Effector memory CD8-positive, alpha-beta T cell (primary cell): ENCODE measurements around the gene ABR.

Experiments used
- ATAC-seq: fragments of 150-1000 bp; cut with Tn5 transposase; replicated peaks from 2 replicates; pipeline ENCODE4 v1.10.0; 2021; ENCODE audit warnings: mild to moderate bottlenecking, moderate library complexity
- DNase-seq, 3 experiments: peaks; one replicate each; pipeline ENCODE4 v3.0.0; 2021
- H3K27ac Mint-ChIP-seq, 2 donors: one replicate each; pipeline ENCODE4 v1.8.0; 2022; ENCODE audit warnings: mild to moderate bottlenecking in 2 of 2, mixed read lengths in 2 of 2, moderate library complexity in 2 of 2
- H3K27me3 Mint-ChIP-seq, 2 donors: one replicate each; pipeline ENCODE4 v1.8.0; 2022; ENCODE audit warnings: mixed read lengths in 2 of 2
- H3K36me3 Mint-ChIP-seq: one replicate; pipeline ENCODE4 v1.8.0; 2022; ENCODE audit warnings: mild to moderate bottlenecking, moderate library complexity, mixed read lengths; ENCODE audit not compliant: insufficient read depth
- H3K4me1 Mint-ChIP-seq, 2 donors: one replicate each; pipeline ENCODE4 v1.8.0; 2022; ENCODE audit warnings: low read depth in 2 of 2, mixed read lengths in 2 of 2
- H3K4me3 Mint-ChIP-seq, 2 donors: one replicate each; pipeline ENCODE4 v1.8.0; 2022; ENCODE audit warnings: mild to moderate bottlenecking in 2 of 2, mixed read lengths in 2 of 2, moderate library complexity in 2 of 2
- H3K9me3 Mint-ChIP-seq, 2 donors: one replicate each; pipeline ENCODE4 v1.8.0; 2022; ENCODE audit warnings: mixed read lengths in 2 of 2

Gene ABR

GRCh38 chr17:1095090-1095852 is 84.5 kb downstream of the ABR start:
- H3K27me3 Mint-ChIP-seq, result no peaks in the 10 kb centered on the region
- H3K27ac Mint-ChIP-seq, result peak overlapping the region in 1 of 2 donors; percentile 87
- peaks cover 18 to 29% of the 10 kb centered on the region in 2 donors for H3K4me1 Mint-ChIP-seq
- no peak for DNase-seq
- H3K4me3 Mint-ChIP-seq, result no peak overlapping the region
- peaks cover 30% of the 10 kb centered on the region for H3K36me3 Mint-ChIP-seq
- no peaks in the 10 kb centered on the region for H3K9me3 Mint-ChIP-seq
- ATAC-seq, result no peak

- Mint-ChIP-seq H3K36me3 (peaks cover 23% of the 10 kb centered on the region), H3K4me3 (no peak overlapping the region), H3K27me3 (no peaks in the 10 kb centered on the region), H3K9me3 (no peaks in the 10 kb centered on the region), H3K4me1 (peaks cover 18 to 29% of the 10 kb centered on the region in 2 donors), H3K27ac (no peak overlapping the region)
- no peak for ATAC-seq
- no peak for DNase-seq
These were observed 85.2 kb downstream of the ABR start for GRCh38 chr17:1094591-1094990.

- no peaks in the 10 kb centered on the region for H3K27me3 Mint-ChIP-seq
- no peaks in the 10 kb centered on the region for H3K9me3 Mint-ChIP-seq
- no peak overlapping the region for H3K4me3 Mint-ChIP-seq
- ATAC-seq (no peak), DNase-seq (no peak)
- peaks cover 12% of the 10 kb centered on the region for H3K36me3 Mint-ChIP-seq
- peak overlapping the region in 1 of 2 donors; percentile 62 for H3K27ac Mint-ChIP-seq
- H3K4me1 Mint-ChIP-seq, result peaks cover 10 to 17% of the 10 kb centered on the region in 2 donors
These were observed 87.9 kb downstream of the ABR start for GRCh38 chr17:1091900-1092299.

- ATAC-seq (no peak), DNase-seq (no peak)
- Mint-ChIP-seq H3K36me3 (peaks cover 16% of the 10 kb centered on the region), H3K9me3 (no peaks in the 10 kb centered on the region), H3K27me3 (no peaks in the 10 kb centered on the region), H3K4me1 (peaks cover 9 to 14% of the 10 kb centered on the region in 2 donors), H3K4me3 (no peak overlapping the region), H3K27ac (peak overlapping the region in 1 of 2 donors; percentile 62)
These were observed 88.6 kb downstream of the ABR start for GRCh38 chr17:1091190-1091534.

GRCh38 chr17:1090465-1091189 is 89.2 kb downstream of the ABR start:
- Mint-ChIP-seq H3K4me1 (peaks cover 7 to 8% of the 10 kb centered on the region in 2 donors), H3K36me3 (peaks cover 16% of the 10 kb centered on the region), H3K9me3 (no peaks in the 10 kb centered on the region), H3K4me3 (no peak overlapping the region), H3K27ac (no peak overlapping the region), H3K27me3 (no peaks in the 10 kb centered on the region)
- no peak for ATAC-seq
- no peak for DNase-seq

GRCh38 chr17:1089915-1090314 is 89.9 kb downstream of the ABR start:
- Mint-ChIP-seq H3K27me3 (no peaks in the 10 kb centered on the region), H3K27ac (no peak overlapping the region), H3K4me1 (peaks cover 7 to 8% of the 10 kb centered on the region in 2 donors), H3K4me3 (no peak overlapping the region), H3K9me3 (no peaks in the 10 kb centered on the region), H3K36me3 (peaks cover 20% of the 10 kb centered on the region)
- ATAC-seq (no peak), DNase-seq (no peak)

GRCh38 chr17:1087381-1088241 is 92.2 kb downstream of the ABR start:
- Mint-ChIP-seq H3K36me3 (peaks cover 22% of the 10 kb centered on the region), H3K4me3 (no peak overlapping the region), H3K4me1 (peaks cover 0 to 4% of the 10 kb centered on the region in 2 donors), H3K27me3 (no peaks in the 10 kb centered on the region), H3K9me3 (no peaks in the 10 kb centered on the region), H3K27ac (no peak overlapping the region)
- ATAC-seq (no peak), DNase-seq (no peak)

- H3K4me3 Mint-ChIP-seq, result no peak overlapping the region
- peaks cover 29% of the 10 kb centered on the region for H3K36me3 Mint-ChIP-seq
- ATAC-seq, result no peak
- DNase-seq, result no peak
- H3K4me1 Mint-ChIP-seq, result peaks cover 0 to 3% of the 10 kb centered on the region in 2 donors
- H3K9me3 Mint-ChIP-seq, result no peaks in the 10 kb centered on the region
- H3K27me3 Mint-ChIP-seq, result no peaks in the 10 kb centered on the region
- peak overlapping the region in 1 of 2 donors; percentile 10 for H3K27ac Mint-ChIP-seq
These were observed 96.2 kb downstream of the ABR start for GRCh38 chr17:1083451-1084187.

GRCh38 chr17:1082579-1082978 is 97.2 kb downstream of the ABR start:
- H3K4me1 Mint-ChIP-seq, result peaks cover 3 to 6% of the 10 kb centered on the region in 2 donors
- H3K4me3 Mint-ChIP-seq, result no peak overlapping the region
- DNase-seq (no peak), ATAC-seq (no peak)
- peak overlapping the region in 1 of 2 donors; percentile 10 for H3K27ac Mint-ChIP-seq
- no peaks in the 10 kb centered on the region for H3K27me3 Mint-ChIP-seq
- no peaks in the 10 kb centered on the region for H3K9me3 Mint-ChIP-seq
- H3K36me3 Mint-ChIP-seq, result peaks cover 34% of the 10 kb centered on the region

- H3K36me3 Mint-ChIP-seq, result peaks cover 25% of the 10 kb centered on the region
- H3K27me3 Mint-ChIP-seq, result no peaks in the 10 kb centered on the region
- peaks cover 3 to 16% of the 10 kb centered on the region in 2 donors for H3K4me1 Mint-ChIP-seq
- H3K9me3 Mint-ChIP-seq, result no peaks in the 10 kb centered on the region
- DNase-seq (no peak), ATAC-seq (no peak)
- H3K27ac Mint-ChIP-seq, result peak overlapping the region in 1 of 2 donors; percentile 41
- H3K4me3 Mint-ChIP-seq, result no peak overlapping the region
These were observed 100.8 kb downstream of the ABR start for GRCh38 chr17:1078831-1079561.

GRCh38 chr17:1077986-1078711 is 101.6 kb downstream of the ABR start:
- Mint-ChIP-seq H3K36me3 (peaks cover 20% of the 10 kb centered on the region), H3K9me3 (no peaks in the 10 kb centered on the region), H3K27ac (no peak overlapping the region), H3K4me1 (peaks cover 3 to 16% of the 10 kb centered on the region in 2 donors), H3K4me3 (no peak overlapping the region), H3K27me3 (no peaks in the 10 kb centered on the region)
- no peak for DNase-seq
- no peak for ATAC-seq

- H3K27me3 Mint-ChIP-seq, result no peaks in the 10 kb centered on the region
- H3K36me3 Mint-ChIP-seq, result peaks cover 16% of the 10 kb centered on the region
- ATAC-seq, result no peak
- H3K4me1 Mint-ChIP-seq, result peaks cover 3 to 16% of the 10 kb centered on the region in 2 donors
- no peak overlapping the region for H3K27ac Mint-ChIP-seq
- no peaks in the 10 kb centered on the region for H3K9me3 Mint-ChIP-seq
- no peak for DNase-seq
- no peak overlapping the region for H3K4me3 Mint-ChIP-seq
These were observed 102.2 kb downstream of the ABR start for GRCh38 chr17:1077581-1077985.
